HEK293 (cell line): ENCODE measurements around the gene CRTAC1.
A peak's percentile ranks its signal among the peaks of the same experiment; 100 is the strongest.
"Not testable (repeated sequence)": the region's sequence is repeated elsewhere in the genome, so short reads cannot be mapped to it uniquely, and the experiment has no call there.

Experiments used
- CTCF ChIA-PET: fragments of 350-600 bp; formaldehyde crosslinking; extraction: SDS; loops from one replicate; lab custom pipeline; 2021; ENCODE audit warnings: antibody characterized with exemption; lab: Yijun Ruan, JAX
- POLR2A ChIA-PET: fragments of 300-600 bp; formaldehyde crosslinking; extraction: SDS; loops from one replicate; lab custom pipeline; 2020; ENCODE audit warnings: antibody characterized with exemption, inconsistent platforms; lab: Yijun Ruan, JAX
- H3K27ac ChIP-seq: fragments of 200-500 bp; sonication (Bioruptor generic); 2 replicates; pipeline ENCODE4 v1.5.1; 2014; ENCODE audit warnings: low read depth, low read length, control low read depth, inconsistent platforms; ENCODE audit errors: extremely low read depth
- H3K36me3 ChIP-seq, 2 experiments: fragments of 200-500 bp in 1 of 2; sonication (Bioruptor generic) in 1 of 2; 1 replicate in 1 of 2; 2 replicates in 1 of 2; pipeline ENCODE4 v1.5.1; 2014 to 2017; ENCODE audit warnings: inconsistent platforms in 2 of 2, low read length in 2 of 2; ENCODE audit not compliant: control insufficient read depth in 2 of 2, insufficient read depth in 1 of 2
- H3K4me1 ChIP-seq: fragments of 200-500 bp; sonication (Bioruptor generic); 2 replicates; pipeline ENCODE4 v1.5.1; 2014; ENCODE audit warnings: mild to moderate bottlenecking, low read length, inconsistent platforms; ENCODE audit not compliant: control insufficient read depth, insufficient read depth
- H3K4me3 ChIP-seq: 2 replicates; pipeline ENCODE4 v1.5.1; 2011; ENCODE audit warnings: low read depth, mild to moderate bottlenecking, control low read depth, low read length, moderate library complexity
- H3K9me3 ChIP-seq: fragments of 200-500 bp; sonication (Bioruptor generic); 2 replicates; pipeline ENCODE4 v1.5.1; 2014; ENCODE audit warnings: low read depth, low read length, inconsistent platforms; ENCODE audit not compliant: control insufficient read depth, insufficient read depth
- BCL6B ChIP-seq: fragments of 450-650 bp; formaldehyde crosslinking; IDR thresholded peaks from 2 replicates; pipeline ENCODE4 v1.5.1; 2017; ENCODE audit warnings: missing biosample characterization, missing genetic modification characterization
- KLF1 ChIP-seq: fragments of 450-650 bp; formaldehyde crosslinking; IDR thresholded peaks from 2 replicates; pipeline ENCODE4 v1.5.1; 2016; ENCODE audit warnings: missing biosample characterization, missing genetic modification characterization
- KLF16 ChIP-seq: fragments of 450-650 bp; formaldehyde crosslinking; IDR thresholded peaks from 2 replicates; pipeline ENCODE4 v1.5.1; 2017; ENCODE audit warnings: missing biosample characterization, missing genetic modification characterization
- MZF1 ChIP-seq: fragments of 450-650 bp; formaldehyde crosslinking; IDR thresholded peaks from 2 replicates; pipeline ENCODE4 v1.5.1; 2017; ENCODE audit warnings: missing biosample characterization, missing genetic modification characterization, borderline replicate concordance
- PBX3 ChIP-seq: sonication (generic); formaldehyde crosslinking; IDR thresholded peaks from 2 replicates; pipeline ENCODE4 v1.8.1; 2022; ENCODE audit warnings: mild to moderate bottlenecking, moderate library complexity, missing genetic modification reagents
- ZFP41 ChIP-seq: fragments of 450-650 bp; formaldehyde crosslinking; IDR thresholded peaks from 2 replicates; pipeline ENCODE4 v1.5.1; 2016; ENCODE audit warnings: missing biosample characterization, missing genetic modification characterization, borderline replicate concordance
- ZFP69B ChIP-seq: fragments of 450-650 bp; formaldehyde crosslinking; IDR thresholded peaks from 2 replicates; pipeline ENCODE4 v1.5.1; 2016; ENCODE audit warnings: missing biosample characterization, missing genetic modification characterization
- ZNF157 ChIP-seq: fragments of 450-650 bp; formaldehyde crosslinking; IDR thresholded peaks from 2 replicates; pipeline ENCODE4 v1.5.1; 2016; ENCODE audit warnings: missing biosample characterization, missing genetic modification characterization
- ZNF175 ChIP-seq: fragments of 450-650 bp; formaldehyde crosslinking; IDR thresholded peaks from 2 replicates; pipeline ENCODE4 v1.5.1; 2016; ENCODE audit warnings: missing biosample characterization, missing genetic modification characterization
- ZNF211 ChIP-seq: fragments of 450-650 bp; formaldehyde crosslinking; IDR thresholded peaks from 2 replicates; pipeline ENCODE4 v1.5.1; 2016; ENCODE audit warnings: low read depth, missing biosample characterization, missing genetic modification characterization
- ZNF311 ChIP-seq: fragments of 450-650 bp; formaldehyde crosslinking; IDR thresholded peaks from 2 replicates; pipeline ENCODE4 v1.5.1; 2017; ENCODE audit warnings: missing biosample characterization, missing genetic modification characterization, borderline replicate concordance
- ZNF354C ChIP-seq: fragments of 450-650 bp; formaldehyde crosslinking; IDR thresholded peaks from 2 replicates; pipeline ENCODE4 v1.5.1; 2016; ENCODE audit warnings: missing biosample characterization, missing genetic modification characterization, low read depth, borderline replicate concordance
- ZNF366 ChIP-seq: fragments of 450-650 bp; formaldehyde crosslinking; conservative IDR thresholded peaks from 2 replicates; pipeline ENCODE4 v1.5.1; 2016; ENCODE audit warnings: missing biosample characterization, missing genetic modification characterization
- ZNF473 ChIP-seq: fragments of 450-650 bp; formaldehyde crosslinking; IDR thresholded peaks from 2 replicates; pipeline ENCODE4 v1.5.1; 2017; ENCODE audit warnings: missing biosample characterization, missing genetic modification characterization
- ZNF629 ChIP-seq: fragments of 450-650 bp; formaldehyde crosslinking; IDR thresholded peaks from 2 replicates; pipeline ENCODE4 v1.5.1; 2017; ENCODE audit warnings: missing biosample characterization, missing genetic modification characterization
- ZNF664 ChIP-seq: fragments of 450-650 bp; formaldehyde crosslinking; IDR thresholded peaks from 2 replicates; pipeline ENCODE4 v1.5.1; 2016; ENCODE audit warnings: missing biosample characterization, missing genetic modification characterization
- ZNF677 ChIP-seq: fragments of 450-650 bp; IDR thresholded peaks from 2 replicates; pipeline ENCODE4 v1.5.0; 2018; ENCODE audit warnings: missing biosample characterization, mild to moderate bottlenecking, missing genetic modification characterization, moderate library complexity
- ZNF707 ChIP-seq: fragments of 450-650 bp; formaldehyde crosslinking; IDR thresholded peaks from 2 replicates; pipeline ENCODE4 v1.5.1; 2016; ENCODE audit warnings: missing biosample characterization, missing genetic modification characterization
- ZNF792 ChIP-seq: fragments of 450-650 bp; formaldehyde crosslinking; IDR thresholded peaks from 2 replicates; pipeline ENCODE4 v1.5.1; 2016; ENCODE audit warnings: missing biosample characterization, missing genetic modification characterization
- TF ChIP-seq, protein P1 (sequence below): fragments of 450-650 bp; formaldehyde crosslinking; IDR thresholded peaks from 2 replicates; pipeline ENCODE4 v1.5.1; 2016; ENCODE audit warnings: missing biosample characterization, missing genetic modification characterization
- TF ChIP-seq, protein P2 (sequence below): fragments of 450-650 bp; formaldehyde crosslinking; optimal IDR thresholded peaks from 2 replicates; pipeline ENCODE3; 2016; ENCODE audit warnings: missing biosample characterization, mild to moderate bottlenecking, missing genetic modification characterization

Gene CRTAC1

GRCh38 chr10:97842656-97843280 is 187.7 kb downstream of the CRTAC1 start:
- no peaks in the 10 kb centered on the region for H3K36me3 ChIP-seq
- ChIA-PET CTCF (interaction anchor here (0.6 to 1.2 kb wide), 5 partner anchors 27 to 725 kb away, joined by 3 to 9 read pairs (median 3); no protein-coding TSS in a partner anchor), POLR2A (no interaction called here)
- H3K27ac ChIP-seq = no peak overlapping the region
- TF ChIP-seq ZNF175 (no peak), ZNF157 (no peak), ZNF629 (tag by site-specific recombination) (no peak), ZFP41 (tag by site-specific recombination) (no peak)
- no peak overlapping the region for H3K4me3 ChIP-seq
- no peaks in the 10 kb centered on the region for H3K4me1 ChIP-seq
- no peaks in the 10 kb centered on the region for H3K9me3 ChIP-seq

- POLR2A ChIA-PET, H3K9me3 ChIP-seq, H3K4me1 ChIP-seq, H3K27ac ChIP-seq, CTCF ChIA-PET, H3K36me3 ChIP-seq, H3K4me3 ChIP-seq: not testable (repeated sequence)
- TF ChIP-seq KLF1 = 0 out of 2 replicates have a peak, but pooled peaks have one; percentile 11
- TF ChIP-seq, all 188 proteins: peak for 1; not testable (repeated sequence) for 187
Measured at GRCh38 chr10:97842114-97842513, 188.3 kb downstream of the CRTAC1 start.

- H3K9me3 ChIP-seq, H3K27ac ChIP-seq, POLR2A ChIA-PET, H3K36me3 ChIP-seq, CTCF ChIA-PET, H3K4me1 ChIP-seq, H3K4me3 ChIP-seq: not testable (repeated sequence)
Measured at GRCh38 chr10:97841166-97841565, 189.3 kb downstream of the CRTAC1 start.

DNA sequence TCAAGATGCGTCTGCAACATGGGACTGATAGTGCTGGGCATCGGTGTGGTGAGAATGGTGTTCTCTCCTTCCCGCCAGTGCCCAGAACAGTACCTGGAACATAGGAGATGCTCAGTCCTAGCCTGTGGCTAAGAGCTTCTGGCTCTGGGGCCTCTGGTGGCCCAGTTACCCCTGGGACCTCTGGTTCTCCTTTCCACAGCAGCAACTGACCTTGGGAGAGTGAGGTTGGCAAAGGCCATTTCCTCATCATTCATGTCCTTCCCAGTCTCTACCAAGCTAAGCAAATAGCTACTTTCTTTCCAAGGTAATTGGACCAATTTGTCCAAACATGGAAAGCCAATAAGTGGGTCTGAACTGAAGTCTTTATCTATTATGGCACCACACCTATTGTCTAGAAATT is 192.3 kb downstream of the CRTAC1 start:
- TF ChIP-seq ZNF211 (no peak), ZNF677 (no peak), ZNF354C (tag by site-specific recombination) (no peak), KLF16 (tag by site-specific recombination) (no peak), PBX3 (no peak), ZFP69B (no peak), ZNF473 (tag by site-specific recombination) (no peak), MZF1 (no peak), ZNF366 (no peak), ZNF707 (tag by site-specific recombination) (no peak), ZNF664 (tag by site-specific recombination) (no peak), ZNF311 (tag by site-specific recombination) (no peak), BCL6B (tag by site-specific recombination) (no peak), ZNF792 (tag by site-specific recombination) (no peak)
- TF ChIP-seq, protein P1, sequence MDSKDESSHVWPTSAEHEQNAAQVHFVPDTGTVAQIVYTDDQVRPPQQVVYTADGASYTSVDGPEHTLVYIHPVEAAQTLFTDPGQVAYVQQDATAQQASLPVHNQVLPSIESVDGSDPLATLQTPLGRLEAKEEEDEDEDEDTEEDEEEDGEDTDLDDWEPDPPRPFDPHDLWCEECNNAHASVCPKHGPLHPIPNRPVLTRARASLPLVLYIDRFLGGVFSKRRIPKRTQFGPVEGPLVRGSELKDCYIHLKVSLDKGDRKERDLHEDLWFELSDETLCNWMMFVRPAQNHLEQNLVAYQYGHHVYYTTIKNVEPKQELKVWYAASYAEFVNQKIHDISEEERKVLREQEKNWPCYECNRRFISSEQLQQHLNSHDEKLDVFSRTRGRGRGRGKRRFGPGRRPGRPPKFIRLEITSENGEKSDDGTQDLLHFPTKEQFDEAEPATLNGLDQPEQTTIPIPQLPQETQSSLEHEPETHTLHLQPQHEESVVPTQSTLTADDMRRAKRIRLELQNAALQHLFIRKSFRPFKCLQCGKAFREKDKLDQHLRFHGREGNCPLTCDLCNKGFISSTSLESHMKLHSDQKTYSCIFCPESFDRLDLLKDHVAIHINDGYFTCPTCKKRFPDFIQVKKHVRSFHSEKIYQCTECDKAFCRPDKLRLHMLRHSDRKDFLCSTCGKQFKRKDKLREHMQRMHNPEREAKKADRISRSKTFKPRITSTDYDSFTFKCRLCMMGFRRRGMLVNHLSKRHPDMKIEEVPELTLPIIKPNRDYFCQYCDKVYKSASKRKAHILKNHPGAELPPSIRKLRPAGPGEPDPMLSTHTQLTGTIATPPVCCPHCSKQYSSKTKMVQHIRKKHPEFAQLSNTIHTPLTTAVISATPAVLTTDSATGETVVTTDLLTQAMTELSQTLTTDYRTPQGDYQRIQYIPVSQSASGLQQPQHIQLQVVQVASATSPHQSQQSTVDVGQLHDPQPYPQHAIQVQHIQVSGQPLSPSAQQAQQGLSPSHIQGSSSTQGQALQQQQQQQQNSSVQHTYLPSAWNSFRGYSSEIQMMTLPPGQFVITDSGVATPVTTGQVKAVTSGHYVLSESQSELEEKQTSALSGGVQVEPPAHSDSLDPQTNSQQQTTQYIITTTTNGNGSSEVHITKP (tag by site-specific recombination) = no peak
- TF ChIP-seq, protein P2, sequence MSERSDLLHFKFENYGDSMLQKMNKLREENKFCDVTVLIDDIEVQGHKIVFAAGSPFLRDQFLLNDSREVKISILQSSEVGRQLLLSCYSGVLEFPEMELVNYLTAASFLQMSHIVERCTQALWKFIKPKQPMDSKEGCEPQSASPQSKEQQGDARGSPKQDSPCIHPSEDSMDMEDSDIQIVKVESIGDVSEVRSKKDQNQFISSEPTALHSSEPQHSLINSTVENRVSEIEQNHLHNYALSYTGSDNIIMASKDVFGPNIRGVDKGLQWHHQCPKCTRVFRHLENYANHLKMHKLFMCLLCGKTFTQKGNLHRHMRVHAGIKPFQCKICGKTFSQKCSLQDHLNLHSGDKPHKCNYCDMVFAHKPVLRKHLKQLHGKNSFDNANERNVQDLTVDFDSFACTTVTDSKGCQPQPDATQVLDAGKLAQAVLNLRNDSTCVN (tag by site-specific recombination) = no peak
- TF ChIP-seq, all 188 proteins: peak for 0
- no peak overlapping the region for H3K27ac ChIP-seq

More for the DNA sequence above, 192.3 kb downstream of the CRTAC1 start:
- no peaks in the 10 kb centered on the region for H3K4me1 ChIP-seq
- ChIA-PET POLR2A (interaction anchor here (0.6 kb wide), 1 partner anchor 30 kb away, joined by 4 read pairs; no protein-coding TSS in a partner anchor), CTCF (interaction anchor here (0.6 to 1.2 kb wide), 3 partner anchors 46 to 348 kb away, joined by 3 read pairs; no protein-coding TSS in a partner anchor)
- no peak overlapping the region for H3K4me3 ChIP-seq
- no peaks in the 10 kb centered on the region for H3K36me3 ChIP-seq
- H3K9me3 ChIP-seq = no peaks in the 10 kb centered on the region
